A549 (cell line): ENCODE data around the gene ZNF664. TPM values are rescaled to one million over a fixed set of nuclear protein-coding genes. Genes with fewer than 3 reads are reported as not detected.

Source experiments
- ATAC-seq, 2 experiments: fragments of 200-7000 bp in 1 of 2; fragments of >200 bp in 1 of 2; cut with Nextera tagmentation in 1 of 2; cut with Tn5 transposase in 1 of 2; 3 replicates each; pipeline versions ENCODE4 v1.8.0 to v1.9.1; 2018 to 2020; ENCODE audit warnings: mild to moderate bottlenecking in 1 of 2, moderate library complexity in 1 of 2
- CTCF ChIA-PET: fragments of 300-600 bp; sonication (Branson Sonifier 250); formaldehyde crosslinking; extraction: SDS; loops from one replicate; lab custom pipeline; 2021; ENCODE audit warnings: antibody characterized with exemption, inconsistent platforms; lab: Yijun Ruan, JAX
- POLR2A ChIA-PET: fragments of 350-600 bp; formaldehyde crosslinking; extraction: SDS; loops from one replicate; lab custom pipeline; 2021; ENCODE audit warnings: antibody characterized with exemption, inconsistent platforms; lab: Yijun Ruan, JAX
- DNase-seq, 2 experiments: peaks; one replicate each; pipeline versions ENCODE4 v3.0.0 to v3.0.0-alpha.2; 2011 to 2016; ENCODE audit warnings: low read depth in 1 of 2, low spot score in 1 of 2
- FAIRE-seq: peaks from 2 replicates; lab custom pipeline; 2011; peaks lifted over from hg19 to GRCh38; lab: Jason Lieb, UNC
- H3K27ac ChIP-seq, 2 experiments: fragments of >200 bp; sonication (Bioruptor Twin); formaldehyde crosslinking; 3 replicates each; pipeline ENCODE4 v1.5.1; 2016 to 2017
- H3K4me1 ChIP-seq: fragments of >200 bp; sonication (Bioruptor Twin); formaldehyde crosslinking; 3 replicates; pipeline ENCODE4 v1.6.1; 2016
- H3K4me2 ChIP-seq: fragments of >200 bp; sonication (Bioruptor Twin); formaldehyde crosslinking; 3 replicates; pipeline ENCODE4 v1.6.1; 2016
- H3K4me3 ChIP-seq: fragments of >200 bp; sonication (Bioruptor Twin); formaldehyde crosslinking; 3 replicates; pipeline ENCODE4 v1.5.1; 2016
- H3K9me3 ChIP-seq: fragments of >200 bp; sonication (Bioruptor Twin); formaldehyde crosslinking; 3 replicates; pipeline ENCODE4 v1.6.1; 2016
- BHLHE40 ChIP-seq: IDR thresholded peaks from 2 replicates; pipeline ENCODE4 v1.6.1; 2012; ENCODE audit warnings: low read depth, low read length, inconsistent platforms
- CBX2 ChIP-seq: fragments of 200-600 bp; sonication (generic); IDR thresholded peaks from 2 replicates; pipeline ENCODE4 v1.6.1; 2016; ENCODE audit warnings: low read depth, mild to moderate bottlenecking, borderline replicate concordance
- CHD2 ChIP-seq: fragments of 150-350 bp; IDR thresholded peaks from 2 replicates; pipeline ENCODE4 v1.6.1; 2014; ENCODE audit warnings: low read length; ENCODE audit not compliant: partially characterized antibody
- HOXB13 ChIP-seq: fragments of 250-450 bp; sonication (Bioruptor Pico); IDR thresholded peaks from 2 replicates; pipeline ENCODE4 v1.5.0; 2020; ENCODE audit warnings: low read depth, mild to moderate bottlenecking, moderate library complexity
- JUN ChIP-seq, 2 experiments: fragments of >200 bp; sonication (Bioruptor Twin); formaldehyde crosslinking; IDR thresholded peaks; 2 replicates in 1 of 2; 3 replicates in 1 of 2; pipeline ENCODE4 v1.6.1; 2016 to 2017
- JUNB ChIP-seq: fragments of >200 bp; sonication (Bioruptor Twin); formaldehyde crosslinking; IDR thresholded peaks from 2 replicates; pipeline ENCODE4 v1.6.1; 2016
- KDM5A ChIP-seq: fragments of 200-600 bp; sonication (generic); IDR thresholded peaks from 2 replicates; pipeline ENCODE4 v1.6.1; 2016; ENCODE audit warnings: antibody characterized with exemption, mild to moderate bottlenecking
- MAFK ChIP-seq: fragments of 450-650 bp; IDR thresholded peaks from 2 replicates; pipeline ENCODE4 v1.6.1; 2014; ENCODE audit not compliant: partially characterized antibody
- MYC ChIP-seq: IDR thresholded peaks from 2 replicates; pipeline ENCODE4 v1.6.1; 2012; ENCODE audit warnings: mild to moderate bottlenecking, inconsistent platforms, low read length, improper control_type of control experiment, borderline replicate concordance
- NPAS2 ChIP-seq: fragments of 250-450 bp; sonication (Bioruptor Pico); IDR thresholded peaks from 2 replicates; pipeline ENCODE4 v1.8.0; 2022; ENCODE audit warnings: mild to moderate bottlenecking, moderate library complexity, borderline replicate concordance
- POLR2A ChIP-seq: IDR thresholded peaks from 2 replicates; pipeline ENCODE4 v1.6.1; 2012; ENCODE audit warnings: mild to moderate bottlenecking, low read length
- POLR2AphosphoS2 ChIP-seq: conservative IDR thresholded peaks from 2 replicates; pipeline ENCODE4 v1.6.1; 2012; ENCODE audit warnings: low read length, improper control_type of control experiment, inconsistent platforms
- RAD21 ChIP-seq, 2 experiments: fragments of >200 bp in 1 of 2; sonication (Bioruptor Twin) in 1 of 2; formaldehyde crosslinking in 1 of 2; IDR thresholded peaks in 1 of 2; conservative IDR thresholded peaks in 1 of 2; 2 replicates in 1 of 2; 3 replicates in 1 of 2; pipeline ENCODE4 v1.6.1; 2012 to 2018; ENCODE audit warnings: inconsistent platforms in 1 of 2
- RARB ChIP-seq: fragments of 250-450 bp; sonication (Bioruptor Pico); IDR thresholded peaks from 2 replicates; pipeline ENCODE4 v1.8.0; 2021; ENCODE audit warnings: mild to moderate bottlenecking, moderate library complexity
- RCOR1 ChIP-seq: fragments of 150-350 bp; IDR thresholded peaks from 2 replicates; pipeline ENCODE4 v1.6.1; 2014; ENCODE audit warnings: antibody characterized with exemption, low read length, low read depth
- RNF2 ChIP-seq: fragments of 200-600 bp; sonication (generic); IDR thresholded peaks from 2 replicates; pipeline ENCODE4 v1.6.1; 2016; ENCODE audit warnings: low read depth, mild to moderate bottlenecking, antibody characterized with exemption, moderate library complexity, borderline replicate concordance
- SMC3 ChIP-seq: fragments of >200 bp; sonication (Bioruptor Twin); formaldehyde crosslinking; IDR thresholded peaks from 3 replicates; pipeline ENCODE4 v1.6.1; 2018; ENCODE audit warnings: inconsistent platforms
- WGBS: methylation state at CpG from one replicate; pipeline ENCODE4 v1.1.6; 2017; ENCODE audit errors: missing lambda C conversion rate; 5-methylcytosine and 5-hydroxymethylcytosine counted together
- polyA plus RNA-seq, 4 experiments: library from polyadenylated mRNA; depleted of rRNA in 3 of 4; stranded (reverse); fragments of >200 nt; fragmentation: RNase III in 1 of 4; extraction: RNeasy Plus Mini Kit Qiagen cat#74134 plus additional on column Dnase treatment in 1 of 4; gene quantifications; 2 replicates in 3 of 4; 3 replicates in 1 of 4; pipeline ENCODE4 v1.2.3, GENCODE V29; 2011 to 2017
- TF ChIP-seq, protein P1 (sequence below): fragments of 200-600 bp; sonication (generic); IDR thresholded peaks from 2 replicates; pipeline ENCODE4 v1.6.1; 2016; ENCODE audit warnings: antibody characterized with exemption, mild to moderate bottlenecking, moderate library complexity
- TF ChIP-seq, protein P2 (sequence below): IDR thresholded peaks from 2 replicates; pipeline ENCODE4 v1.6.1; 2012
- TF ChIP-seq, protein P3 (sequence below): IDR thresholded peaks from 2 replicates; pipeline ENCODE4 v1.6.1; 2012; ENCODE audit warnings: low read depth, borderline replicate concordance

The ZNF664 gene
- polyA plus RNA-seq, 2 of the 4 experiments (the other 2 are of a cell fraction): 88.3 to 112 TPM

DNA sequence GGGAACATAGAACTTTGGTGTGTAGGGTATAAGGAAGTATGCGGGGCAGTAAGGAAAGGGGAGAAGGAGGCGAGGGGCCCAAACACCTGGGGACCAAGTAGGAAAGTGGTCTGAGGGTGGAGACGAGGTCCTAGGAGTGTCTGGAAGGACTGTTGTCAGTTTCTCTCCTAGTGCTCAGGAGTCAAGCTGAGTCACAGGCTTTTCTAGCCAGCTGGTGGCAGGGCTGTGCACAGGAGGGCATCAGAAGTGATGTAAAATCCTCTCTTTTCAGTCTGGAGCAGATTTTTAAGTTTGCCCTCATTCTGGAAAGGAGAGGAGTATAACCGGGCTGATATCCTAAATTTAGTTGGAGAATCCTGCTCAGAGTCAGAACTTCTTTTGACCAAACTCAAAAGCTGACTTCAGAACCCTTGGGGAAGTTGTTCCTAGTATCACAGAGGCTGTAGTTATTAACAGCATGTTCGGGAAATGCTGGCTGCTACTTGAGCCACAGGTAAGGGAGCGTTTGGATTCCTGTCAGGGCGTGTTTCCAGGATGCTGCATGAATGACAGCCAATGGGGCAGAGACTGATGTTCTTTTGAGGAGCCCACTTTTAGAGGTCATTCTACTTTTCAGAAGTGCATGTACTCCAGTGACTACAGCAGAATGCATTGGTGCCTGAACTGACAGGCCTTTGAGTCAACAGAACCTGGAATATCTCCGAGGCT is 19.3 kb downstream of the ZNF664 start:
- DNase-seq (no peak), FAIRE-seq (no peak), ATAC-seq (no peak)
- Histone ChIP-seq H3K4me3 (no peak overlapping the region), H3K27ac (no peak overlapping the region), H3K4me2 (no peak overlapping the region), H3K9me3 (no peaks in the 10 kb centered on the region), H3K4me1 (peaks cover 10% of the 10 kb centered on the region; the same call in 1 of the 3 replicates)
- TF ChIP-seq POLR2AphosphoS2: no peak
- no peak for TF ChIP-seq MAFK
- no peak for TF ChIP-seq JUNB
- TF ChIP-seq SMC3: no peak
- TF ChIP-seq HOXB13 (CRISPR knock-in tag): no peak
- WGBS: 82% methylated on average over 8 of the region's 8 CpGs
- ChIA-PET POLR2A (no interaction called here), CTCF (no interaction called here)

DNA sequence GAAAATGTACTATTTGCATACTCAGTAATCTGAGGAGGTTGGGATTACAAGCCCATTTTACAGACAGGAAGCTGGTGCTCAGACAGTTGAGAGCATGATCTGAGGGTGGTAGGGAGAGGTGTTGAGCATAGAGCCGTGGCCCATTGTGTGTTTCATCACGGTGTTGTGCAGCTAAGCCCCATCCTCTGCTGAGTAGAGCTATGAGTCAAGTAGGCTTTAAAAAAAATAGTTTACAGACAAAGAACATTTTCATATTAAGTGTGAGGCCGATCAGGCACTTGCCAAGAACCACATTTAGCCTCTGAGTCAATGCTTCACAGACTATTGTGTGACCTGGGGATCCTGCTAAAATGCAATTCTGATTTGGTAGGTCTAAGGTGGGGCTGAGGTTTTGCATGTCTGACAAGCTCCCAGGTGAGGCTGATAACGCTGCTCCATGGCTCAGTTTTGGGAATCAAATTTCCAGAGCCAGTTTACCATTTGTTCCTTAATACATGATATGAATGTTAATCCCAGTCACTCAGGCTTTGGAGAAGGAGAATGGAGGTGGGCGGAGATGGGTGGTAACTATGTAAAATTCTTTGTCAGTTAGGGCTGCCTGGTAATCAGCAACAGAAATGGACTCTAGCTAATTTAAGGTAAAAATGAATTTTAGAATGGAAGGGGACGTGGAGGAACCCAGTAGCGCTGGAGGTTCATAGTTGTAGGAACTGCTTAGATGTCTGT is 22.2 kb downstream of the ZNF664 start:
- TF ChIP-seq BHLHE40: no peak
- no peak for TF ChIP-seq CBX2
- no peak for TF ChIP-seq RARB (CRISPR knock-in tag)
- no peak for TF ChIP-seq MYC
- no peak for TF ChIP-seq SMC3
- no peak for TF ChIP-seq JUN (IDR thresholded peaks at IDR 0.05)
- TF ChIP-seq NPAS2: no peak
- no peak for TF ChIP-seq RNF2
- TF ChIP-seq RAD21 (conservative IDR thresholded peaks at IDR 0.05 in 1 of 2, IDR thresholded peaks at IDR 0.05 in 1 of 2): no peak
- TF ChIP-seq CHD2: no peak
- TF ChIP-seq RCOR1: no peak
- TF ChIP-seq, protein P1, sequence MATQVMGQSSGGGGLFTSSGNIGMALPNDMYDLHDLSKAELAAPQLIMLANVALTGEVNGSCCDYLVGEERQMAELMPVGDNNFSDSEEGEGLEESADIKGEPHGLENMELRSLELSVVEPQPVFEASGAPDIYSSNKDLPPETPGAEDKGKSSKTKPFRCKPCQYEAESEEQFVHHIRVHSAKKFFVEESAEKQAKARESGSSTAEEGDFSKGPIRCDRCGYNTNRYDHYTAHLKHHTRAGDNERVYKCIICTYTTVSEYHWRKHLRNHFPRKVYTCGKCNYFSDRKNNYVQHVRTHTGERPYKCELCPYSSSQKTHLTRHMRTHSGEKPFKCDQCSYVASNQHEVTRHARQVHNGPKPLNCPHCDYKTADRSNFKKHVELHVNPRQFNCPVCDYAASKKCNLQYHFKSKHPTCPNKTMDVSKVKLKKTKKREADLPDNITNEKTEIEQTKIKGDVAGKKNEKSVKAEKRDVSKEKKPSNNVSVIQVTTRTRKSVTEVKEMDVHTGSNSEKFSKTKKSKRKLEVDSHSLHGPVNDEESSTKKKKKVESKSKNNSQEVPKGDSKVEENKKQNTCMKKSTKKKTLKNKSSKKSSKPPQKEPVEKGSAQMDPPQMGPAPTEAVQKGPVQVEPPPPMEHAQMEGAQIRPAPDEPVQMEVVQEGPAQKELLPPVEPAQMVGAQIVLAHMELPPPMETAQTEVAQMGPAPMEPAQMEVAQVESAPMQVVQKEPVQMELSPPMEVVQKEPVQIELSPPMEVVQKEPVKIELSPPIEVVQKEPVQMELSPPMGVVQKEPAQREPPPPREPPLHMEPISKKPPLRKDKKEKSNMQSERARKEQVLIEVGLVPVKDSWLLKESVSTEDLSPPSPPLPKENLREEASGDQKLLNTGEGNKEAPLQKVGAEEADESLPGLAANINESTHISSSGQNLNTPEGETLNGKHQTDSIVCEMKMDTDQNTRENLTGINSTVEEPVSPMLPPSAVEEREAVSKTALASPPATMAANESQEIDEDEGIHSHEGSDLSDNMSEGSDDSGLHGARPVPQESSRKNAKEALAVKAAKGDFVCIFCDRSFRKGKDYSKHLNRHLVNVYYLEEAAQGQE: no peak
- TF ChIP-seq, protein P2, sequence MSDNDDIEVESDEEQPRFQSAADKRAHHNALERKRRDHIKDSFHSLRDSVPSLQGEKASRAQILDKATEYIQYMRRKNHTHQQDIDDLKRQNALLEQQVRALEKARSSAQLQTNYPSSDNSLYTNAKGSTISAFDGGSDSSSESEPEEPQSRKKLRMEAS: no peak
- no peak for TF ChIP-seq KDM5A
- TF ChIP-seq, protein P3, sequence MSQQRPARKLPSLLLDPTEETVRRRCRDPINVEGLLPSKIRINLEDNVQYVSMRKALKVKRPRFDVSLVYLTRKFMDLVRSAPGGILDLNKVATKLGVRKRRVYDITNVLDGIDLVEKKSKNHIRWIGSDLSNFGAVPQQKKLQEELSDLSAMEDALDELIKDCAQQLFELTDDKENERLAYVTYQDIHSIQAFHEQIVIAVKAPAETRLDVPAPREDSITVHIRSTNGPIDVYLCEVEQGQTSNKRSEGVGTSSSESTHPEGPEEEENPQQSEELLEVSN: no peak
- TF ChIP-seq POLR2A: no peak
- Histone ChIP-seq H3K4me3 (no peak overlapping the region), H3K4me1 (peaks cover 10% of the 10 kb centered on the region; the same call in 1 of the 3 replicates), H3K9me3 (no peaks in the 10 kb centered on the region), H3K4me2 (no peak overlapping the region), H3K27ac (no peak overlapping the region)
- CTCF ChIA-PET: interaction anchor here (0.7 to 2.5 kb wide), 5 partner anchors 10 to 130 kb away, joined by 3 to 8 read pairs (median 4); no protein-coding TSS in a partner anchor
- no peak for FAIRE-seq
- no peak for DNase-seq
- POLR2A ChIA-PET: no interaction called here
- 88% methylated on average over 7 of the region's 7 CpGs for WGBS
- ATAC-seq: no peak
